Keratinocyte (primary cell): ENCODE measurements around the gene PARD3. TPM values are rescaled to one million over a fixed set of nuclear protein-coding genes. Genes with fewer than 3 reads are reported as not detected.
A peak's percentile ranks its signal among the peaks of the same experiment; 100 is the strongest.

Experiments used
- DNase-seq: peaks from one replicate; pipeline ENCODE4 v3.0.0-alpha.2; 2011; ENCODE audit warnings: low read depth, missing footprints, low spot score
- FAIRE-seq: peaks from 2 replicates; lab custom pipeline; 2011; peaks lifted over from hg19 to GRCh38; lab: Jason Lieb, UNC
- H2AFZ ChIP-seq: 2 replicates; pipeline ENCODE4 v1.6.0; 2012; ENCODE audit warnings: low read length, control low read depth, inconsistent platforms; ENCODE audit not compliant: control insufficient read depth
- H3K27ac ChIP-seq: 2 replicates; pipeline ENCODE4 v1.5.1; 2011; ENCODE audit warnings: low read length; ENCODE audit not compliant: control insufficient read depth, insufficient read depth
- H3K27me3 ChIP-seq: 3 replicates; pipeline ENCODE4 v1.6.0; 2011; ENCODE audit warnings: low read length; ENCODE audit not compliant: control insufficient read depth, insufficient read depth; ENCODE audit errors: extremely low read depth
- H3K36me3 ChIP-seq, 2 experiments: 2 replicates in 1 of 2; 3 replicates in 1 of 2; pipeline ENCODE4 v1.5.1; 2011; ENCODE audit warnings: low read length in 2 of 2, mild to moderate bottlenecking in 1 of 2; ENCODE audit not compliant: control insufficient read depth in 2 of 2, insufficient read depth in 2 of 2; ENCODE audit errors: extremely low read depth in 1 of 2
- H3K4me1 ChIP-seq: 3 replicates; pipeline ENCODE4 v1.5.1; 2011; ENCODE audit warnings: low read length; ENCODE audit not compliant: control insufficient read depth, insufficient read depth; ENCODE audit errors: extremely low read depth
- H3K4me2 ChIP-seq: 3 replicates; pipeline ENCODE4 v1.6.0; 2011; ENCODE audit warnings: low read depth, low read length; ENCODE audit not compliant: control insufficient read depth, insufficient read depth; ENCODE audit errors: extremely low read depth
- H3K4me3 ChIP-seq, 3 experiments: fragments of 200-600 bp in 1 of 3; sonication (generic) in 1 of 3; 2 replicates in 2 of 3; 3 replicates in 1 of 3; pipeline ENCODE4 v1.5.1; 2011 to 2016; ENCODE audit warnings: low read length in 3 of 3, mild to moderate bottlenecking in 3 of 3, control low read depth in 2 of 3, inconsistent platforms in 1 of 3, low read depth in 1 of 3, mixed read lengths in 1 of 3, mixed run types in 1 of 3, moderate library complexity in 1 of 3; ENCODE audit not compliant: control insufficient read depth in 2 of 3, insufficient read depth in 2 of 3; ENCODE audit errors: extremely low read depth in 1 of 3
- H3K79me2 ChIP-seq: 2 replicates; pipeline ENCODE4 v1.6.0; 2012; ENCODE audit warnings: low read length; ENCODE audit not compliant: control insufficient read depth, insufficient read depth
- H3K9ac ChIP-seq: 3 replicates; pipeline ENCODE4 v1.6.0; 2011; ENCODE audit warnings: low read length; ENCODE audit not compliant: control insufficient read depth, insufficient read depth; ENCODE audit errors: extremely low read depth
- H3K9me1 ChIP-seq: 3 replicates; pipeline ENCODE4 v1.6.0; 2011; ENCODE audit warnings: low read length; ENCODE audit not compliant: control insufficient read depth, insufficient read depth; ENCODE audit errors: extremely low read depth
- H3K9me3 ChIP-seq: 2 replicates; pipeline ENCODE4 v1.5.1; 2012; ENCODE audit warnings: low read depth, low read length; ENCODE audit not compliant: control insufficient read depth
- H4K20me1 ChIP-seq: 3 replicates; pipeline ENCODE4 v1.6.0; 2011; ENCODE audit warnings: low read length; ENCODE audit not compliant: control insufficient read depth, insufficient read depth; ENCODE audit errors: extremely low read depth
- EZH2 ChIP-seq: IDR thresholded peaks from one replicate; pipeline ENCODE4 v1.6.1; 2012; ENCODE audit warnings: inconsistent platforms, mild to moderate bottlenecking, low read length, moderate library complexity
- dilution Hi-C: fragments of 300-500 bp; cut with MboI; formaldehyde crosslinking; loops from one replicate; pipeline ENCODE4 v1.7.0; 2020; ENCODE audit warnings: low sequenced_read_pairs; ENCODE audit not compliant: extremely low pct_ligation_motif_present
- polyA plus RNA-seq, 5 experiments: library from polyadenylated mRNA; depleted of rRNA in 3 of 5; stranded (reverse) in 3 of 5; stranded (forward) in 1 of 5; unstranded in 1 of 5; fragments of >200 nt; gene quantifications; 1 replicate in 1 of 5; 2 replicates in 3 of 5; 3 replicates in 1 of 5; pipeline versions ENCODE4 v1.2.1 to v1.2.3, GENCODE V29; 2011 to 2012; ENCODE audit warnings: missing spikeins in 2 of 5, low read depth in 1 of 5, low replicate concordance in 1 of 5
- TF ChIP-seq, protein P1 (sequence below), 3 experiments: IDR thresholded peaks in 1 of 3; conservative IDR thresholded peaks in 1 of 3; optimal IDR thresholded peaks in 1 of 3; 2 replicates in 2 of 3; 3 replicates in 1 of 3; pipeline versions ENCODE3 to v1.5.1; 2011; ENCODE audit warnings: low read length in 3 of 3, mild to moderate bottlenecking in 3 of 3, moderate library complexity in 2 of 3, control low read depth in 1 of 3, inconsistent platforms in 1 of 3; ENCODE audit not compliant: insufficient read depth in 2 of 3; ENCODE audit errors: extremely low read depth in 1 of 3

The PARD3 gene
- polyA plus RNA-seq, 1 donor (not counting 4 experiments of a cell fraction or from before 2014, with no cell fraction given): 46.4 TPM

GRCh38 chr10:34721208-34721840, 93.8 kb downstream of the PARD3 start:
- Histone ChIP-seq H3K9me1 (no peaks in the 10 kb centered on the region), H3K79me2 (peaks cover 59% of the 10 kb centered on the region), H3K9me3 (no peaks in the 10 kb centered on the region), H3K27ac (peak overlapping the region; percentile 88), H4K20me1 (no peaks in the 10 kb centered on the region), H3K4me2 (peak overlapping the region; percentile 96), H2AFZ (peak overlapping the region; percentile 39), H3K36me3 (no peaks in the 10 kb centered on the region), H3K27me3 (no peaks in the 10 kb centered on the region), H3K4me3 (peak overlapping the region in 2 of 3 experiments; percentile 44 to 57), H3K9ac (peak overlapping the region; percentile 71), H3K4me1 (peaks cover 55% of the 10 kb centered on the region)
- FAIRE-seq (peak; percentile 86), DNase-seq (no peak)
- dilution Hi-C loops: no loop called here
- TF ChIP-seq, protein P1, sequence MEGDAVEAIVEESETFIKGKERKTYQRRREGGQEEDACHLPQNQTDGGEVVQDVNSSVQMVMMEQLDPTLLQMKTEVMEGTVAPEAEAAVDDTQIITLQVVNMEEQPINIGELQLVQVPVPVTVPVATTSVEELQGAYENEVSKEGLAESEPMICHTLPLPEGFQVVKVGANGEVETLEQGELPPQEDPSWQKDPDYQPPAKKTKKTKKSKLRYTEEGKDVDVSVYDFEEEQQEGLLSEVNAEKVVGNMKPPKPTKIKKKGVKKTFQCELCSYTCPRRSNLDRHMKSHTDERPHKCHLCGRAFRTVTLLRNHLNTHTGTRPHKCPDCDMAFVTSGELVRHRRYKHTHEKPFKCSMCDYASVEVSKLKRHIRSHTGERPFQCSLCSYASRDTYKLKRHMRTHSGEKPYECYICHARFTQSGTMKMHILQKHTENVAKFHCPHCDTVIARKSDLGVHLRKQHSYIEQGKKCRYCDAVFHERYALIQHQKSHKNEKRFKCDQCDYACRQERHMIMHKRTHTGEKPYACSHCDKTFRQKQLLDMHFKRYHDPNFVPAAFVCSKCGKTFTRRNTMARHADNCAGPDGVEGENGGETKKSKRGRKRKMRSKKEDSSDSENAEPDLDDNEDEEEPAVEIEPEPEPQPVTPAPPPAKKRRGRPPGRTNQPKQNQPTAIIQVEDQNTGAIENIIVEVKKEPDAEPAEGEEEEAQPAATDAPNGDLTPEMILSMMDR (optimal IDR thresholded peaks at IDR 0.05 in 1 of 3, IDR thresholded peaks at IDR 0.05 in 1 of 3, conservative IDR thresholded peaks at IDR 0.05 in 1 of 3; ENCODE audit: extremely low read depth in 1 of 3, insufficient read depth in 2 of 3, low read length in 3 of 3): no peak
- no peak for TF ChIP-seq EZH2

GRCh38 chr10:34719746-34720145, 95.3 kb downstream of the PARD3 start:
- peaks cover 59% of the 10 kb centered on the region for H3K79me2 ChIP-seq
- dilution Hi-C loops: no loop called here
- H2AFZ ChIP-seq: no peak overlapping the region
- H3K4me2 ChIP-seq: peak overlapping the region; percentile 72
- no peaks in the 10 kb centered on the region for H3K9me3 ChIP-seq
- FAIRE-seq (peak; percentile 76), DNase-seq (peak; percentile 46)
- H3K4me3 ChIP-seq: peak overlapping the region in 2 of 3 experiments; percentile 15 to 32
- H3K27me3 ChIP-seq: no peaks in the 10 kb centered on the region
- TF ChIP-seq, protein P1 (optimal IDR thresholded peaks at IDR 0.05 in 1 of 3, IDR thresholded peaks at IDR 0.05 in 1 of 3, conservative IDR thresholded peaks at IDR 0.05 in 1 of 3; ENCODE audit: extremely low read depth in 1 of 3, insufficient read depth in 2 of 3, low read length in 3 of 3): no peak
- no peaks in the 10 kb centered on the region for H4K20me1 ChIP-seq
- H3K9ac ChIP-seq: peak overlapping the region; percentile 60
- peak overlapping the region; percentile 88 for H3K27ac ChIP-seq
- no peaks in the 10 kb centered on the region for H3K9me1 ChIP-seq
- H3K4me1 ChIP-seq: peaks cover 53% of the 10 kb centered on the region
- H3K36me3 ChIP-seq: no peaks in the 10 kb centered on the region
